Endodermal cell (in vitro differentiated cells): ENCODE results near the gene CLIC3. TPM values are rescaled to one million over a fixed set of nuclear protein-coding genes. Genes with fewer than 3 reads are reported as not detected.

Experiments
- DNase-seq: peaks from one replicate; pipeline ENCODE4 v3.0.0-alpha.2; 2017
- H3K27ac ChIP-seq: 2 replicates; pipeline ENCODE4 v1.5.1; 2013; ENCODE audit warnings: mild to moderate bottlenecking, low read depth, low read length, moderate library complexity
- H3K27me3 ChIP-seq: 2 replicates; pipeline ENCODE4 v1.6.1; 2013; ENCODE audit warnings: mild to moderate bottlenecking, low read length, moderate library complexity; ENCODE audit not compliant: insufficient read depth, control insufficient read depth, poor library complexity, severe bottlenecking
- H3K36me3 ChIP-seq: 2 replicates; pipeline ENCODE4 v1.7.0; 2013; ENCODE audit warnings: mild to moderate bottlenecking, low read length, moderate library complexity; ENCODE audit not compliant: control insufficient read depth, insufficient read depth
- H3K4me1 ChIP-seq: one replicate; pipeline ENCODE4 v1.7.0; 2013; ENCODE audit warnings: low read length; ENCODE audit not compliant: control insufficient read depth, insufficient read depth
- H3K4me3 ChIP-seq: 2 replicates; pipeline ENCODE4 v1.5.1; 2013; ENCODE audit warnings: mild to moderate bottlenecking, low read length, moderate library complexity
- H3K9ac ChIP-seq: 2 replicates; pipeline ENCODE4 v1.6.1; 2013; ENCODE audit warnings: mild to moderate bottlenecking, low read length, moderate library complexity; ENCODE audit not compliant: poor library complexity, severe bottlenecking; ENCODE audit errors: extremely low read depth
- H3K9me3 ChIP-seq: 2 replicates; pipeline ENCODE4 v1.6.1; 2013; ENCODE audit warnings: mild to moderate bottlenecking, low read length, moderate library complexity; ENCODE audit not compliant: control insufficient read depth
- H3K27ac Mint-ChIP-seq: 2 replicates; pipeline ENCODE4 v1.8.0; 2020; ENCODE audit warnings: mixed read lengths
- H3K27me3 Mint-ChIP-seq: 2 replicates; pipeline ENCODE4 v1.8.0; 2021; ENCODE audit warnings: mild to moderate bottlenecking, mixed read lengths; ENCODE audit not compliant: insufficient read depth
- H3K36me3 Mint-ChIP-seq: 2 replicates; pipeline ENCODE4 v1.8.0; 2020; ENCODE audit warnings: low read depth, mixed read lengths
- H3K4me1 Mint-ChIP-seq: 2 replicates; pipeline ENCODE4 v1.8.0; 2020; ENCODE audit warnings: mixed read lengths
- H3K4me3 Mint-ChIP-seq: 2 replicates; pipeline ENCODE4 v1.8.0; 2020; ENCODE audit warnings: mild to moderate bottlenecking, moderate library complexity, mixed read lengths
- H3K9me3 Mint-ChIP-seq: 2 replicates; pipeline ENCODE4 v1.8.0; 2020; ENCODE audit warnings: mild to moderate bottlenecking, mixed read lengths
- CTCF ChIP-seq: fragments of 200-600 bp; sonication (generic); conservative IDR thresholded peaks from 2 replicates; pipeline ENCODE4 v1.5.0; 2021; ENCODE audit warnings: antibody characterized with exemption, mild to moderate bottlenecking
- WGBS, 2 experiments: methylation state at CpG; one replicate each; pipeline versions ENCODE4 v1.1.5 to v1.1.7; 2013; ENCODE audit warnings: missing lambda C conversion rate in 2 of 2, mixed read lengths in 1 of 2; ENCODE audit not compliant: insufficient coverage in 1 of 2, insufficient read length in 1 of 2; 5-methylcytosine and 5-hydroxymethylcytosine counted together
- total RNA-seq, 2 donors: library from RNA; stranded (reverse); fragmentation: NEBNext Ultra II Directional in 1 of 2; extraction: Animal tissue kit (Norgen Biotek cat#: 25700) in 1 of 2; gene quantifications; 2 replicates in 1 of 2; 3 replicates in 1 of 2; pipeline ENCODE4 v1.2.1, GENCODE V29; 2021

CLIC3 gene
- total RNA-seq, 2 donors from 2014 or later, result 0.46 TPM; not detected in 1

GRCh38 chr9:137026828-137027227 is 30.5 kb upstream of the CLIC3 start:
- no peak overlapping the region for H3K9ac ChIP-seq
- Mint-ChIP-seq H3K9me3 (no peaks in the 10 kb centered on the region), H3K36me3 (no peaks in the 10 kb centered on the region)

GRCh38 chr9:137026384-137026783 is 30.0 kb upstream of the CLIC3 start:
- H3K27me3 ChIP-seq, result peaks cover 17% of the 10 kb centered on the region
- Mint-ChIP-seq H3K27me3 (peaks cover 12% of the 10 kb centered on the region), H3K4me3 (no peak overlapping the region), H3K9me3 (no peaks in the 10 kb centered on the region), H3K36me3 (no peaks in the 10 kb centered on the region), H3K4me1 (no peaks in the 10 kb centered on the region), H3K27ac (no peak overlapping the region)
- H3K9ac ChIP-seq, result no peak overlapping the region
- no peak overlapping the region for H3K27ac ChIP-seq
- DNase-seq, result no peak
- 89 to 94% methylated on average over 2 of the region's 2 CpGs for WGBS, 2 experiments
- no peak overlapping the region for H3K4me3 ChIP-seq
- H3K9me3 ChIP-seq, result no peaks in the 10 kb centered on the region
- no peaks in the 10 kb centered on the region for H3K36me3 ChIP-seq
- no peaks in the 10 kb centered on the region for H3K4me1 ChIP-seq
- no peak for TF ChIP-seq CTCF

More at GRCh38 chr9:137026828-137027227, 30.5 kb upstream of the CLIC3 start:
- WGBS, 2 experiments, result 92 to 100% methylated on average over 3 to 4 of the region's 4 CpGs
- H3K4me3 ChIP-seq, result peak overlapping the region; percentile 70
- H3K27ac Mint-ChIP-seq, result no peak overlapping the region
- peaks cover 14% of the 10 kb centered on the region for H3K27me3 Mint-ChIP-seq
- DNase-seq, result no peak
- no peaks in the 10 kb centered on the region for H3K9me3 ChIP-seq
- H3K4me3 Mint-ChIP-seq, result peak overlapping the region; percentile 53
- H3K27me3 ChIP-seq, result peaks cover 17% of the 10 kb centered on the region
- no peaks in the 10 kb centered on the region for H3K36me3 ChIP-seq
- no peaks in the 10 kb centered on the region for H3K4me1 Mint-ChIP-seq
- no peak for TF ChIP-seq CTCF
- H3K4me1 ChIP-seq, result no peaks in the 10 kb centered on the region
- no peak overlapping the region for H3K27ac ChIP-seq

- WGBS, 2 experiments, result 85 to 89% methylated on average over 11 to 21 of the region's 21 CpGs
- H3K9ac ChIP-seq, result no peak overlapping the region
- H3K27ac ChIP-seq, result no peak overlapping the region
- H3K27me3 Mint-ChIP-seq, result peaks cover 12% of the 10 kb centered on the region
- no peaks in the 10 kb centered on the region for H3K36me3 ChIP-seq
- no peaks in the 10 kb centered on the region for H3K4me1 Mint-ChIP-seq
- TF ChIP-seq CTCF, result no peak
- no peak overlapping the region for H3K27ac Mint-ChIP-seq
- H3K9me3 Mint-ChIP-seq, result no peaks in the 10 kb centered on the region
- no peak overlapping the region for H3K4me3 ChIP-seq
- H3K4me1 ChIP-seq, result no peaks in the 10 kb centered on the region
- DNase-seq, result no peak
- H3K9me3 ChIP-seq, result no peaks in the 10 kb centered on the region
- peaks cover 17% of the 10 kb centered on the region for H3K27me3 ChIP-seq
- no peak overlapping the region for H3K4me3 Mint-ChIP-seq
- no peaks in the 10 kb centered on the region for H3K36me3 Mint-ChIP-seq
These were observed 29.2 kb upstream of the CLIC3 start for GRCh38 chr9:137025517-137025966.
